ENCODE data around the gene TMEM43. TPM values are rescaled to one million over a fixed set of nuclear protein-coding genes. Genes with fewer than 3 reads are reported as not detected.

The TMEM43 gene
- total RNA-seq, 1 experiment from 2014 or later, result 32.4 TPM

GRCh38 chr3:14122301-14122700, 2.6 kb upstream of the TMEM43 start:
- TF ChIP-seq CEBPB (IDR thresholded peaks at IDR 0.05; ENCODE audit: low read depth) (no peak), EGR1 (IDR thresholded peaks at IDR 0.05; ENCODE audit: low read depth) (no peak), SP1 (IDR thresholded peaks at IDR 0.05; ENCODE audit: low read depth) (no peak), TCF7L2 (IDR thresholded peaks at IDR 0.05; ENCODE audit: borderline replicate concordance, extremely low read depth, insufficient read depth, insufficient read length) (no peak), POLR2AphosphoS5 (IDR thresholded peaks at IDR 0.05; ENCODE audit: low read depth, low read length) (no peak), ZBTB33 (IDR thresholded peaks at IDR 0.05; ENCODE audit: extremely low read depth, insufficient replicate concordance, low read length) (no peak), RAD21 (IDR thresholded peaks at IDR 0.05; ENCODE audit: low read depth) (no peak), ELF1 (IDR thresholded peaks at IDR 0.05; ENCODE audit: borderline replicate concordance, low read depth) (no peak), POLR2A (IDR thresholded peaks at IDR 0.05; ENCODE audit: borderline replicate concordance, extremely low read depth, insufficient read depth, insufficient read length) (no peak), SIN3A (IDR thresholded peaks at IDR 0.05; ENCODE audit: low read depth) (no peak), EZH2 (IDR thresholded peaks at IDR 0.05) (no peak), ZNF274 (IDR thresholded peaks at IDR 0.05; ENCODE audit: low read depth, low read length) (no peak), MAX (IDR thresholded peaks at IDR 0.05) (no peak), JUND (IDR thresholded peaks at IDR 0.05) (no peak), REST (IDR thresholded peaks at IDR 0.05; ENCODE audit: low read depth) (no peak), FOSL1 (IDR thresholded peaks at IDR 0.05; ENCODE audit: low read depth) (no peak), ZFX (IDR thresholded peaks at IDR 0.05) (no peak), SRF (IDR thresholded peaks at IDR 0.05; ENCODE audit: low read depth) (no peak)
- no peak overlapping the region for H3K9ac ChIP-seq (ENCODE audit: low read length)
- no peak overlapping the region for H3K4me2 ChIP-seq (ENCODE audit: low read length)
- H3K27ac ChIP-seq (ENCODE audit: low read depth, low read length), result no peak overlapping the region
- CTCF ChIA-PET, result interaction anchor here (1.5 kb wide), 1 partner anchor 226 kb away, joined by 7 read pairs; no protein-coding TSS in a partner anchor
- no TSS peak for BruUV-seq (replicated peaks)
- POLR2A ChIA-PET, result no interaction called here
- no peaks in the 10 kb centered on the region for H3K9me3 ChIP-seq (ENCODE audit: control insufficient read depth in 1 of 2, insufficient read depth in 1 of 2, low read depth in 1 of 2, low read length in 2 of 2)
- no peaks in the 10 kb centered on the region; the same call in 1 of the 2 replicates for H4K20me1 ChIP-seq (ENCODE audit: insufficient read depth)
- intact Hi-C loops (cut with micrococcal nuclease), result loop anchor here (10.0 kb wide), 1 partner anchor 468 kb away; no protein-coding TSS in a partner anchor
- no peak for ATAC-seq
- no peak overlapping the region for H3K4me3 ChIP-seq (replicated peaks in 1 of 2; ENCODE audit: low read depth in 1 of 2, low read length in 2 of 2)
- H3K4me1 ChIP-seq (ENCODE audit: control insufficient read depth in 1 of 2, insufficient read depth in 2 of 2, low read length in 2 of 2), result peaks cover 8 to 20% of the 10 kb centered on the region in 2 experiments; a peak in 3 of 4 replicates
- RAD21 ChIA-PET (ENCODE audit: low non-redundant PET in 1 of 2, low total read pairs in 2 of 2, uncharacterized antibody in 2 of 2, unreplicated experiment in 2 of 2), result no interaction called here
- no peak for DNase-seq (ENCODE audit: low read depth, low spot score)
- peaks cover 83% of the 10 kb centered on the region for H3K79me2 ChIP-seq (ENCODE audit: insufficient read depth, low read length)
- H3K9me2 ChIP-seq (ENCODE audit: insufficient read depth), result no peaks in the 10 kb centered on the region
- H3K27me3 ChIP-seq (ENCODE audit: insufficient read depth, low read length), result no peaks in the 10 kb centered on the region
- peaks cover 0 to 12% of the 10 kb centered on the region in 2 experiments; a peak in 1 of 4 replicates for H3K36me3 ChIP-seq (ENCODE audit: control insufficient read depth in 1 of 2, insufficient read depth in 2 of 2, low read length in 2 of 2)
- H2AFZ ChIP-seq (ENCODE audit: low read depth, low read length, poor library complexity, severe bottlenecking), result no peak overlapping the region
